H9 (cell line): Measurements from ENCODE around the gene PLXNA4. TPM values are rescaled to one million over a fixed set of nuclear protein-coding genes. Genes with fewer than 3 reads are reported as not detected.

Experiments used
- DNase-seq: peaks from one replicate; pipeline ENCODE4 v3.0.0-alpha.2; 2017
- H2AFZ ChIP-seq: one replicate; pipeline ENCODE4 v1.6.1; 2013; ENCODE audit warnings: mild to moderate bottlenecking, low read length, control low read depth, moderate library complexity
- H2AK5ac ChIP-seq: 2 replicates; pipeline ENCODE4 v1.6.1; 2013; ENCODE audit warnings: low read length, control low read depth, mixed read lengths; ENCODE audit not compliant: insufficient read length
- H2BK120ac ChIP-seq: one replicate; pipeline ENCODE4 v1.6.1; 2013; ENCODE audit warnings: low read depth, mild to moderate bottlenecking, low read length, control low read depth, inconsistent platforms; ENCODE audit not compliant: poor library complexity, severe bottlenecking
- H2BK12ac ChIP-seq: 2 replicates; pipeline ENCODE4 v1.6.1; 2013; ENCODE audit warnings: low read length, control low read depth, mixed read lengths, low read depth; ENCODE audit not compliant: insufficient read length
- H2BK15ac ChIP-seq: 2 replicates; pipeline ENCODE4 v1.6.1; 2013; ENCODE audit warnings: low read depth, low read length, control low read depth
- H2BK20ac ChIP-seq: one replicate; pipeline ENCODE4 v1.6.1; 2013; ENCODE audit warnings: low read depth, mild to moderate bottlenecking, low read length, control low read depth, inconsistent platforms; ENCODE audit not compliant: poor library complexity, severe bottlenecking
- H2BK5ac ChIP-seq: 2 replicates; pipeline ENCODE4 v1.6.1; 2013; ENCODE audit warnings: low read length, control low read depth, mixed read lengths; ENCODE audit not compliant: insufficient read length
- H3K14ac ChIP-seq: 2 replicates; pipeline ENCODE4 v1.6.1; 2013; ENCODE audit warnings: low read length, control low read depth; ENCODE audit not compliant: insufficient read depth
- H3K18ac ChIP-seq: 2 replicates; pipeline ENCODE4 v1.6.1; 2013; ENCODE audit warnings: low read depth, mild to moderate bottlenecking, mixed read lengths, low read length, control low read depth; ENCODE audit not compliant: insufficient read length
- H3K23ac ChIP-seq: 2 replicates; pipeline ENCODE4 v1.6.1; 2013; ENCODE audit warnings: low read length, control low read depth, mixed read lengths, low read depth; ENCODE audit not compliant: insufficient read length
- H3K23me2 ChIP-seq: 2 replicates; pipeline ENCODE4 v1.6.1; 2013; ENCODE audit warnings: low read depth, mild to moderate bottlenecking, mixed read lengths, low read length, control low read depth; ENCODE audit not compliant: insufficient read length, poor library complexity, severe bottlenecking
- H3K27ac ChIP-seq: 2 replicates; pipeline ENCODE4 v1.5.1; 2013; ENCODE audit warnings: low read length, control low read depth, mixed read lengths, low read depth; ENCODE audit not compliant: insufficient read length
- H3K27me3 ChIP-seq: 2 replicates; pipeline ENCODE4 v1.6.1; 2013; ENCODE audit warnings: low read length, control low read depth, inconsistent platforms; ENCODE audit not compliant: insufficient read depth
- H3K4ac ChIP-seq: 2 replicates; pipeline ENCODE4 v1.6.1; 2013; ENCODE audit warnings: low read depth, mild to moderate bottlenecking, control low read depth, inconsistent platforms, low read length, moderate library complexity
- H3K4me1 ChIP-seq: 2 replicates; pipeline ENCODE4 v1.6.1; 2013; ENCODE audit warnings: low read length, control low read depth, inconsistent platforms; ENCODE audit not compliant: insufficient read depth
- H3K4me2 ChIP-seq: 2 replicates; pipeline ENCODE4 v1.6.1; 2013; ENCODE audit warnings: low read length, control low read depth, mixed read lengths; ENCODE audit not compliant: insufficient read length, insufficient read depth
- H3K56ac ChIP-seq: 2 replicates; pipeline ENCODE4 v1.6.1; 2013; ENCODE audit warnings: low read depth, mild to moderate bottlenecking, mixed read lengths, low read length, control low read depth; ENCODE audit not compliant: insufficient read length
- H3K79me1 ChIP-seq: 2 replicates; pipeline ENCODE4 v1.6.1; 2013; ENCODE audit warnings: low read depth, mild to moderate bottlenecking, moderate library complexity, low read length, control low read depth, inconsistent platforms; ENCODE audit not compliant: insufficient read depth, poor library complexity, severe bottlenecking
- H3K79me2 ChIP-seq: 2 replicates; pipeline ENCODE4 v1.6.1; 2013; ENCODE audit warnings: low read length, control low read depth, inconsistent platforms; ENCODE audit not compliant: insufficient read depth
- H3K9ac ChIP-seq: 2 replicates; pipeline ENCODE4 v1.6.1; 2013; ENCODE audit warnings: low read length, control low read depth, mixed read lengths; ENCODE audit not compliant: insufficient read length; ENCODE audit errors: extremely low read depth
- H3K9me3 ChIP-seq: one replicate; pipeline ENCODE4 v1.6.1; 2013; ENCODE audit warnings: low read depth, low read length, inconsistent platforms; ENCODE audit not compliant: control insufficient read depth
- H3T11ph ChIP-seq: one replicate; pipeline ENCODE4 v1.6.1; 2013; ENCODE audit warnings: mild to moderate bottlenecking, low read length, control low read depth, inconsistent platforms
- H4K20me1 ChIP-seq: one replicate; pipeline ENCODE4 v1.6.1; 2013; ENCODE audit not compliant: control insufficient read depth, insufficient read length, insufficient read depth
- H4K5ac ChIP-seq: 2 replicates; pipeline ENCODE4 v1.6.1; 2013; ENCODE audit warnings: low read depth, mild to moderate bottlenecking, mixed read lengths, low read length, control low read depth; ENCODE audit not compliant: insufficient read length
- H4K8ac ChIP-seq: replicated peaks from 2 replicates; pipeline ENCODE4 v1.6.1; 2013; ENCODE audit warnings: low read length, control low read depth, mixed read lengths, low read depth; ENCODE audit not compliant: insufficient read length
- H4K91ac ChIP-seq: 2 replicates; pipeline ENCODE4 v1.6.1; 2013; ENCODE audit warnings: low read depth, mild to moderate bottlenecking, moderate library complexity, mixed read lengths, low read length, control low read depth; ENCODE audit not compliant: insufficient read length
- H3K27ac Mint-ChIP-seq, 3 experiments: 2 replicates in 2 of 3; 3 replicates in 1 of 3; pipeline ENCODE4 v1.8.0; 2020 to 2021; ENCODE audit warnings: mixed read lengths in 3 of 3, mild to moderate bottlenecking in 1 of 3, moderate library complexity in 1 of 3
- H3K27me3 Mint-ChIP-seq: 2 replicates; pipeline ENCODE4 v1.8.0; 2021; ENCODE audit warnings: low read depth, mild to moderate bottlenecking, moderate library complexity, mixed read lengths
- H3K36me3 Mint-ChIP-seq, 3 experiments: 2 replicates in 2 of 3; 3 replicates in 1 of 3; pipeline ENCODE4 v1.8.0; 2020 to 2021; ENCODE audit warnings: low read depth in 3 of 3, mixed read lengths in 3 of 3; ENCODE audit not compliant: insufficient read depth in 1 of 3
- H3K4me1 Mint-ChIP-seq, 2 experiments: 2 replicates each; pipeline ENCODE4 v1.8.0; 2020; ENCODE audit warnings: mixed read lengths in 2 of 2
- H3K4me3 Mint-ChIP-seq, 2 experiments: 2 replicates in 1 of 2; 3 replicates in 1 of 2; pipeline ENCODE4 v1.8.0; 2020 to 2021; ENCODE audit warnings: mild to moderate bottlenecking in 2 of 2, mixed read lengths in 2 of 2, moderate library complexity in 1 of 2
- H3K9me3 Mint-ChIP-seq, 2 experiments: 2 replicates in 1 of 2; 3 replicates in 1 of 2; pipeline ENCODE4 v1.8.0; 2020; ENCODE audit warnings: mild to moderate bottlenecking in 2 of 2, mixed read lengths in 2 of 2, moderate library complexity in 1 of 2
- CTCF ChIP-seq: fragments of 200-600 bp; sonication (generic); conservative IDR thresholded peaks from 3 replicates; pipeline ENCODE4 v1.8.0; 2021; ENCODE audit warnings: antibody characterized with exemption, mild to moderate bottlenecking
- WGBS: extraction: QIAGEN DNeasy Blood & Tissue Kit; methylation state at CpG from one replicate; pipeline ENCODE4 v1.1.7; 2013; ENCODE audit warnings: missing lambda C conversion rate, low lambda C conversion rate, mixed read lengths; ENCODE audit not compliant: insufficient read length; ENCODE audit errors: extremely low coverage; 5-methylcytosine and 5-hydroxymethylcytosine counted together
- total RNA-seq: library from RNA; stranded (reverse); gene quantifications from 2 replicates; pipeline ENCODE4 v1.2.1, GENCODE V29; 2021

PLXNA4 gene
- total RNA-seq, 1 experiment from 2014 or later = 0.35 TPM

DNA sequence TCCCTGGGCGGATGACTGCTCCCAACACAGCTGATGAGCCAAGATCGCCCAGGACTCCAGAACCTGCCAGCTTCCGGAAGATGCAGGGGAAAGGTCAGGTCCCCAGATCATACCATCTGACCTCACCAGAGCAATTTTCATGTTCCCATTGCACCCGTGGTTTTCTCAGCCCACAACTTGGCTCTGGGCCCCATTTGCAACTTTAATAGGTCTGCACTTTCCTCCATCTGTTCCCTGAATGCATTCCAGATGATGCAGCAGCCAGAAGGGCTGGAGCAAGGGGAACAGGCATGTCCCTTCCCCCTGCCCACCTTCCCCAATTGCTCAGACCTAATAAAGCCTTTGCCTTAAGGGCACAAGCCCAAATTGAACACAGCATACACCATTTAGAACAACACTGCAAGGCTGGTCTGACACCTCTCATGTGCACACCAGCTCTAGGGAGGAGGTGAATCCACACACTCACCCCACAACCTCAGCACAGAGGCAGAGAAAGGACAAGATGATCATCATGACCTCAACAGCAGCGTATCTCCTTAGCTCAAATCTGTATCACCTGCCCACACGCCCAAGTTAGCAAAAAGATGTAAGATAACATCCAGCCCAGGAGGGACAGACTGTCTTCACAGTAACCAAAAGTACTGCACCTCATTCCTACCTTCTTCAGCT is 87.5 kb downstream of the PLXNA4 start:
- Histone ChIP-seq H3T11ph (no peak overlapping the region), H2BK120ac (no peak overlapping the region), H2BK15ac (no peak overlapping the region), H2AK5ac (no peak overlapping the region), H3K56ac (no peak overlapping the region), H3K9me3 (no peaks in the 10 kb centered on the region), H4K8ac (no peak overlapping the region), H2AFZ (no peak overlapping the region), H4K20me1 (no peaks in the 10 kb centered on the region), H3K18ac (no peak overlapping the region), H3K14ac (no peak overlapping the region), H4K5ac (no peak overlapping the region), H3K9ac (no peak overlapping the region), H3K27ac (no peak overlapping the region), H3K23ac (no peak overlapping the region), H3K79me2 (no peaks in the 10 kb centered on the region), H4K91ac (no peak overlapping the region), H2BK12ac (no peak overlapping the region), H3K23me2 (no peaks in the 10 kb centered on the region), H3K4me1 (no peaks in the 10 kb centered on the region), H2BK5ac (no peak overlapping the region), H3K79me1 (no peaks in the 10 kb centered on the region), H3K27me3 (no peaks in the 10 kb centered on the region), H2BK20ac (no peak overlapping the region), H3K4me2 (no peak overlapping the region), H3K4ac (no peak overlapping the region)
- TF ChIP-seq CTCF = no peak
- Mint-ChIP-seq H3K4me3 (no peak overlapping the region), H3K9me3 (no peaks in the 10 kb centered on the region), H3K36me3 (peaks cover 0 to 2% (median 0%) of the 10 kb centered on the region in 3 experiments; a peak in 1 of 7 replicates), H3K27me3 (peaks cover 17% of the 10 kb centered on the region), H3K4me1 (peaks cover 0 to 14% of the 10 kb centered on the region in 2 experiments; a peak in 2 of 4 replicates), H3K27ac (no peak overlapping the region; a peak in 1 of 7 replicates)
- no CpG with 5 or more reads among the region's 6 CpGs for WGBS
- DNase-seq = no peak
